Thyroid gland (tissue), 4 donors: ENCODE results near the gene DET1.

Source experiments
- CTCF ChIP-seq, 6 experiments: fragments of 200-600 bp in 3 of 6; fragments of 450-650 bp in 3 of 6; sonication (generic) in 3 of 6; IDR thresholded peaks; one replicate each; pipeline ENCODE4 v1.5.1; 2016 to 2019; ENCODE audit warnings: antibody characterized with exemption in 6 of 6, mild to moderate bottlenecking in 2 of 6, inconsistent platforms in 1 of 6, moderate library complexity in 1 of 6
- POLR2A ChIP-seq, 2 donors: fragments of 450-650 bp; IDR thresholded peaks; one replicate each; pipeline ENCODE4 v1.6.1; 2017; ENCODE audit warnings: antibody characterized with exemption in 2 of 2, mild to moderate bottlenecking in 2 of 2, moderate library complexity in 1 of 2

- no peak for TF ChIP-seq CTCF (IDR thresholded peaks at IDR 0.05)
- TF ChIP-seq POLR2A (IDR thresholded peaks at IDR 0.05), result no peak
Observed at GRCh38 chr15:88590759-88591158, 44.3 kb upstream of the DET1 start.
